DMS53 treated with DMSO at 0.1 percent for 48 hours (cell line): Measurements from ENCODE around the gene OR12D3.
"Not testable (repeated sequence)": the region's sequence is repeated elsewhere in the genome, so short reads cannot be mapped to it uniquely, and the experiment has no call there.

Experiments used
- DNase-seq: peaks from one replicate; lab custom pipeline; 2025; ENCODE audit not compliant: unreplicated experiment; lab: John Stamatoyannopoulos, UW

OR12D3 gene

GRCh38 chr6:29375191-29375590 is at the start of gene OR12D3:
OR12D3 (minus strand) TSS chr6:29375291; CDS start chr6:29375287, 4 bp downstream.
- DNase-seq = no peak

- DNase-seq = no peak
Observed at GRCh38 chr6:29424575-29424974, 49.5 kb upstream of the OR12D3 start.

- no peak for DNase-seq
Observed at GRCh38 chr6:29424168-29424567, 49.1 kb upstream of the OR12D3 start.

- DNase-seq = no peak
Observed at GRCh38 chr6:29419516-29419915, 44.4 kb upstream of the OR12D3 start.

GRCh38 chr6:29414588-29414987 is 39.5 kb upstream of the OR12D3 start, which contains the start of gene OR12D1:
OR12D1 (plus strand) TSS chr6:29414928.
- DNase-seq = peak; percentile 4

GRCh38 chr6:29403801-29404200 is 28.7 kb upstream of the OR12D3 start:
- DNase-seq = no peak

GRCh38 chr6:29399525-29399924 is 24.4 kb upstream of the OR12D3 start:
- no peak for DNase-seq

- DNase-seq = no peak
Observed at GRCh38 chr6:29395331-29395730, 20.2 kb upstream of the OR12D3 start, which contains the start of gene OR12D2. OR12D2 (plus strand) TSS chr6:29395631; CDS start chr6:29396700, 1,069 bp downstream.

GRCh38 chr6:29388533-29388932 is 13.4 kb upstream of the OR12D3 start:
- no peak for DNase-seq

- DNase-seq = no peak
Observed at GRCh38 chr6:29376003-29376402, 912 bp upstream of the OR12D3 start.

- no peak for DNase-seq
Observed at GRCh38 chr6:29368765-29369164, 6.3 kb downstream of the OR12D3 start, which contains the start of gene OR5V1. OR5V1 (minus strand) TSS chr6:29368865; CDS start chr6:29356195, 12,670 bp downstream.

- no peak for DNase-seq
Observed at GRCh38 chr6:29355603-29356002, 19.5 kb downstream of the OR12D3 start.

- no peak for DNase-seq
Observed at GRCh38 chr6:29354980-29355379, 20.1 kb downstream of the OR12D3 start.

- DNase-seq = not testable (repeated sequence)
Observed at GRCh38 chr6:29349348-29349747, 25.7 kb downstream of the OR12D3 start.

GRCh38 chr6:29345380-29345779 is 29.7 kb downstream of the OR12D3 start:
- no peak for DNase-seq

- no peak for DNase-seq
Observed at GRCh38 chr6:29336269-29336668, 38.8 kb downstream of the OR12D3 start.

GRCh38 chr6:29332676-29333075 is 42.4 kb downstream of the OR12D3 start:
- no peak for DNase-seq

- no peak for DNase-seq
Observed at GRCh38 chr6:29325777-29326176, 49.3 kb downstream of the OR12D3 start.
